Nephron (organoid): Measurements from ENCODE around the gene CHMP3.
"Not testable (repeated sequence)": the region's sequence is repeated elsewhere in the genome, so short reads cannot be mapped to it uniquely, and the experiment has no call there.

Experiments
- H3K27ac Mint-ChIP-seq, 3 experiments: 2 replicates each; pipeline ENCODE4 v1.8.0; 2020; ENCODE audit warnings: mixed read lengths in 3 of 3, mild to moderate bottlenecking in 2 of 3, moderate library complexity in 1 of 3
- H3K27me3 Mint-ChIP-seq: 2 replicates; pipeline ENCODE4 v1.8.0; 2021; ENCODE audit warnings: low read depth, mild to moderate bottlenecking, moderate library complexity, mixed read lengths
- H3K36me3 Mint-ChIP-seq: 2 replicates; pipeline ENCODE4 v1.8.0; 2020; ENCODE audit warnings: low read depth, mixed read lengths
- H3K4me1 Mint-ChIP-seq: 2 replicates; pipeline ENCODE4 v1.8.0; 2020; ENCODE audit warnings: mixed read lengths
- H3K4me3 Mint-ChIP-seq, 3 experiments: 2 replicates each; pipeline ENCODE4 v1.8.0; 2020; ENCODE audit warnings: mild to moderate bottlenecking in 3 of 3, mixed read lengths in 3 of 3, moderate library complexity in 2 of 3
- H3K9me3 Mint-ChIP-seq: 2 replicates; pipeline ENCODE4 v1.8.0; 2020; ENCODE audit warnings: mixed read lengths
- TF ChIP-seq, protein P1 (sequence below), 3 experiments: fragments of 200-600 bp; sonication (generic); IDR thresholded peaks; one replicate each; pipeline ENCODE4 v1.5.0; 2021; ENCODE audit warnings: antibody characterized with exemption in 3 of 3; ENCODE audit not compliant: unreplicated experiment in 3 of 3

CHMP3 gene

DNA sequence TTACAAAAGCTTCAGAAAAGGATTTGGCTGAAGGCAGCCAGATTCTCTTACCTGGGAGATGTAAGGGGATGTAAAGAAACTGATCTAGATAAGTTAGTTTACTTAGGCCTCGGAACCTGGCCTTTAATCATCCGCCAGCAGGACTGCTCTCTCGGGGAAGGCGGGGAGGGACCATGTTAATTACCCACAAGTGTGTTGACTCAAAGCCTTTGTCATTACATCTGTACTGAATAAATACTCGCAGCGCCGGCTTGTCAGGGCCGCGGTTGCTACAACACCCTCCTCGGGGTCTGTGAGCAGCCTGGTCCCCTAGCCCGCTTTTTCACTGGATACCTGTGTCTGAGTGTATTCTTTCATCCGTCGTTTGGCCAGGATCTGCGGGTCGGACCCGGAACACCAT lies 6.7 kb downstream of the CHMP3 start:
- Mint-ChIP-seq H3K36me3 (peaks cover 45% of the 10 kb centered on the region), H3K4me1 (peaks cover 4% of the 10 kb centered on the region), H3K27me3 (no peaks in the 10 kb centered on the region), H3K4me3 (no peak overlapping the region), H3K27ac (no peak overlapping the region), H3K9me3 (peaks cover 25% of the 10 kb centered on the region)
- TF ChIP-seq, protein P1, sequence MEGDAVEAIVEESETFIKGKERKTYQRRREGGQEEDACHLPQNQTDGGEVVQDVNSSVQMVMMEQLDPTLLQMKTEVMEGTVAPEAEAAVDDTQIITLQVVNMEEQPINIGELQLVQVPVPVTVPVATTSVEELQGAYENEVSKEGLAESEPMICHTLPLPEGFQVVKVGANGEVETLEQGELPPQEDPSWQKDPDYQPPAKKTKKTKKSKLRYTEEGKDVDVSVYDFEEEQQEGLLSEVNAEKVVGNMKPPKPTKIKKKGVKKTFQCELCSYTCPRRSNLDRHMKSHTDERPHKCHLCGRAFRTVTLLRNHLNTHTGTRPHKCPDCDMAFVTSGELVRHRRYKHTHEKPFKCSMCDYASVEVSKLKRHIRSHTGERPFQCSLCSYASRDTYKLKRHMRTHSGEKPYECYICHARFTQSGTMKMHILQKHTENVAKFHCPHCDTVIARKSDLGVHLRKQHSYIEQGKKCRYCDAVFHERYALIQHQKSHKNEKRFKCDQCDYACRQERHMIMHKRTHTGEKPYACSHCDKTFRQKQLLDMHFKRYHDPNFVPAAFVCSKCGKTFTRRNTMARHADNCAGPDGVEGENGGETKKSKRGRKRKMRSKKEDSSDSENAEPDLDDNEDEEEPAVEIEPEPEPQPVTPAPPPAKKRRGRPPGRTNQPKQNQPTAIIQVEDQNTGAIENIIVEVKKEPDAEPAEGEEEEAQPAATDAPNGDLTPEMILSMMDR (IDR thresholded peaks at IDR 0.05; ENCODE audit: unreplicated experiment in 3 of 3) = no peak

DNA sequence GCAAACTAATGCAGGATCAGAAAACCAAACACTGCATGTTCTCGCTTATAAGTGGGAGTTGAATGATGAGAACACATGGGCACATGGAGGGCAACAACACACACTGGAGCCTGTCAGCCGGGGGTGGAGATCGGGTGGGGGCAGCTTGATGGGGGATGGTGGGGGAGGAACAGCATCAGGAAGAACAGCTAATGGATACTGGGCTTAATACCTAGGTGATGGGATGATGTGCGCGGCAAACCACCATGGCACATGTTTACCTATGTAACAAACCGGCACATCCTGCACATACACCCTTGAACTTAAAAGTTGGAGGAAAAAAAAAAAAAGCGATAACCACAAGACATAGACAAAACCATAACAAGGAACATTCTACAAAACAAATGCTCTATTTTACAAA lies 10.4 kb downstream of the CHMP3 start:
- H3K9me3 Mint-ChIP-seq = peaks cover 31% of the 10 kb centered on the region
- H3K4me1 Mint-ChIP-seq = no peaks in the 10 kb centered on the region
- no peaks in the 10 kb centered on the region for H3K27me3 Mint-ChIP-seq
- H3K4me3 Mint-ChIP-seq = no peak overlapping the region
- H3K27ac Mint-ChIP-seq = no peak overlapping the region
- peaks cover 67% of the 10 kb centered on the region for H3K36me3 Mint-ChIP-seq
- TF ChIP-seq, protein P1 (IDR thresholded peaks at IDR 0.05; ENCODE audit: unreplicated experiment in 3 of 3) = no peak

DNA sequence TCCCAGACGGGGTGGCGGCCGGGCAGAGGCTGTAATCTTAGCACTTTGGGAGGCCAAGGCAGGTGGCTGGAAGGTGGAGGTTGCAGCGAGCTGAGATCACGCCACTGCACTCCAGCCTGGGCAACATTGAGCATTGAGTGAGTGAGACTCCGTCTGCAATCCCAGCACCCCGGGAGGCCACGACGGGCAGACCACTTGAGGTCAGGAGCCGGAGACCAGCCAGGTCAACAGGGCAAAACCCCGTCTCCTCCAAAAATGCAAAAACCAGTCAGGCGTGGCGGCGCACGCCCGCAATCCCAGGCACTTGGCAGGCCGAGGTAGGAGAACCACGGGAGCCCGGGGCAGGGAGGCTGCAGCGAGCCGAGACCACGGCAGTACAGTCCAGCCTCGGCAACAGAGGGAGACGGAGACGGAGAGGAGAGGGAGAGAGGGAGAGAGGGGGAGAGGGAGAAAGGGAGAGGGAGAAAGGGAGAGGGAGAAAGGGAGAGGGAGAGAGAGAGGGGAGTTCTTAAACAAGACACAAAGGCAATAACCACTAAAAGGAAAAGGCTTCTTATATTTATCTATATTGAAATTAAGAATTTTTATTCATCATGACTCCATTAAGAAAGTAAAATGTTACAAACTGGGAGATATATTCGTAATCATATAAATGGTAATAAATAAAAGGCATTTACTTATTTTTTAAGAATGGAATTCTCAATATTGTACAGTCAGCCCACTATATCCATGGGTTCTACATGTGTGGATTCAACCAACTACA lies 13.1 kb downstream of the CHMP3 start:
- H3K4me3 Mint-ChIP-seq, H3K27ac Mint-ChIP-seq, H3K4me1 Mint-ChIP-seq, H3K27me3 Mint-ChIP-seq: not testable (repeated sequence)
- Mint-ChIP-seq H3K9me3 (peaks cover 46% of the 10 kb centered on the region), H3K36me3 (peaks cover 86% of the 10 kb centered on the region)

DNA sequence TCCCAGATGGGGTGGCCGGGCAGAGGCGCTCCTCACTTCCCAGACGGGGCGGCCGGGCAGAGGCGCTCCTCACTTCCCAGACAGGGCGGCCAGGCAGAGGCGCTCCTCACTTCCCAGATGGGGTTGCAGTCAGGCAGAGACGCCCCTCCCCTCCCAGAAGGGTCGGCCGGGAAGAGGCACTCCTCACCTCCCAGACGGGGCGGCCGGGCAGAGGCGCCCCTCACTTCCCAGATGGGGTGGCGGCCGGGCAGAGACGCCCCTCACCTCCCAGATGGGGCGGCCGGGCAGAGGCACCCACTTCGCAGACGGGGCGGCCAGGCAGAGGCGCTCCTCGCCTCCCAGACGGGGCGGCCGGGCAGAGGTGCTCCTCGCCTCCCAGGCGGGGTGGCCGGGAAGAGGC lies 13.8 kb downstream of the CHMP3 start:
- H3K4me1 Mint-ChIP-seq, H3K27me3 Mint-ChIP-seq, H3K4me3 Mint-ChIP-seq, H3K27ac Mint-ChIP-seq: not testable (repeated sequence)
- Mint-ChIP-seq H3K9me3 (peaks cover 44% of the 10 kb centered on the region), H3K36me3 (peaks cover 82% of the 10 kb centered on the region)

DNA sequence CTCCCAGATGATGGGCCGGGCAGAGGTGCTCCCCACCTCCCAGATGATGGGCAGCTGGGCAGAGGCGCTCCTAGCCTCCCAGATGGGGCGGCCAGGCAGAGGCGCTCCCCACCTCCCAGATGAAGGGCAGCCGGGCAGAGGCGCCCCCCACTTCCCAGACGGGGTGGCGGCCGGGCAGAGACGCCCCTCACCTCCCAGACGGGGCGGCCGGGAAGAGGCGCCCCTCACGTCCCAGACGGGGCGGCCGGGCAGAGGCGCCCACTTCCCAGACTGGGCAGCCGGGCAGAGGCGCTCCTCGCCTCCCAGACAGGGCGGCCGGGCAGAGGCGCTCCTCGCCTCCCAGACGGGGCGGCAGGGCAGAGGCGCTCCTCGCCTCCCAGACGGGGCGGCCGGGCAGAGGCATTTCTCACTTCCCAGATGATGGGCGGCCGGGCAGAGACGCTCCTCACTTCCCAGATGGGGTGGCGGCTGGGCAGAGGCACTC lies 14.3 kb downstream of the CHMP3 start:
- H3K4me3 Mint-ChIP-seq, H3K27me3 Mint-ChIP-seq, H3K27ac Mint-ChIP-seq, H3K4me1 Mint-ChIP-seq: not testable (repeated sequence)
- H3K36me3 Mint-ChIP-seq = peaks cover 84% of the 10 kb centered on the region
- peaks cover 48% of the 10 kb centered on the region for H3K9me3 Mint-ChIP-seq

DNA sequence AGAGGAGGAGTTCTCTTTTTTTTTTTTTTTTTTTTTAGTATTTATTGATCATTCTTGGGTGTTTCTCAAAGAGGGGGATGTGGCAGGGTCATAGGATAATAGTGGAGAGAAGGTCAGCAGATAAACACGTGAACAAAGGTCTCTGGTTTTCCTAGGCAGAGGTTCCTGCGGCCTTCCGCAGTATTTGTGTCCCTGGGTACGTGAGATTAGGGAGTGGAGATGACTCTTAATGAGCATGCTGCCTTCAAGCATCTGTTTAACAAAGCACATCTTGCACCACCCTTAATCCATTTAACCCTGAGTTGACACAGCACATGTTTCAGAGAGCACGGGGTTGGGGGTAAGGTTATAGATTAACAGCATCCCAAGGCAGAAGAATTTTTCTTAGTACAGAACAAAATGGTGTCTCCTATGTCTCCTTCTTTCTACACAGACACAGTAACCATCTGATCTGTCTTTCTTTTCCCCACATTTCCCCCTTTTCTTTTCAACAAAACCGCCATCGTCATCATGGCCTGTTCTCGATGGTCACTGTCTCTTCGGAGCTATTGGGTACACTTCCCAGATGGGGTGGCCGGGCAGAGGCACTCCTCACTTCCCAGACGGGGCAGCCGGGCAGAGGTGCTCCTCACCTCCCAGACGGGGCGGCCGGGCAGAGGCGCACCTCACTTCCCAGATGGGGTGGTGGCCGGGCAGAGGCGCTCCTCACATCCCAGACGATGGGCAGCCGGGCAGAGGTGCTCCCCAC lies 14.9 kb downstream of the CHMP3 start:
- Mint-ChIP-seq H3K9me3 (peaks cover 47% of the 10 kb centered on the region), H3K36me3 (peaks cover 84% of the 10 kb centered on the region)
- not testable (repeated sequence) for H3K4me3 Mint-ChIP-seq, H3K4me1 Mint-ChIP-seq, H3K27ac Mint-ChIP-seq, H3K27me3 Mint-ChIP-seq

DNA sequence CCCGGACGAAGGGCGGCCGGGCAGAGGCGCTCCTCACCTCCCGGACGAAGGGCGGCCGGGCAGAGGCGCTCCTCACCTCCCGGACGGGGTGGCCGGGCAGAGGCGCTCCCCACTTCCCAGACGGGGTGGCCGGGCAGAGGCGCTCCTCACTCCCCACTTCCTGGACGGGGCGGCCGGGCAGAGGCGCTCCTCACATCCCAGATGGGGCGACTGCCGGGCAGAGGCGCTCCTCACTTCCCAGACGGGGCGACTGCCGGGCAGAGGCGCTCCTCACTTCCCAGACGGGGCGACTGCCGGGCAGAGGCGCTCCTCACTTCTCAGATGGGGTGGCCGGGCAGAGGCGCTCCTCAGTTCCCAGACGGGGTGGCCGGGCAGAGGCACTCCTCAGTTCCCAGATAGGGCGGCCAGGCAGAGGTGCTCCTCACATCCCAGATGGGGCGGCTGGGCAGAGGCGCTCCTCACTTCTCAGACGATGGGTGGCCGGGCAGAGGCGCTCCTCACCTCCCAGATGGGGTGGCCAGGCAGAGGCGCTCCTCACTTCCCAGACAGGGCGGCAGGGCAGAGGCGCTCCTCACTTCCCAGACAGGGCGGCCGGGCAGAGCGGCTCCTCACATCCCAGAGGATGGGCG lies 17.8 kb downstream of the CHMP3 start:
- H3K9me3 Mint-ChIP-seq = peaks cover 34% of the 10 kb centered on the region
- H3K4me3 Mint-ChIP-seq, H3K27me3 Mint-ChIP-seq, H3K27ac Mint-ChIP-seq: not testable (repeated sequence)
- peaks cover 80% of the 10 kb centered on the region for H3K36me3 Mint-ChIP-seq
- H3K4me1 Mint-ChIP-seq = peaks cover 13% of the 10 kb centered on the region

DNA sequence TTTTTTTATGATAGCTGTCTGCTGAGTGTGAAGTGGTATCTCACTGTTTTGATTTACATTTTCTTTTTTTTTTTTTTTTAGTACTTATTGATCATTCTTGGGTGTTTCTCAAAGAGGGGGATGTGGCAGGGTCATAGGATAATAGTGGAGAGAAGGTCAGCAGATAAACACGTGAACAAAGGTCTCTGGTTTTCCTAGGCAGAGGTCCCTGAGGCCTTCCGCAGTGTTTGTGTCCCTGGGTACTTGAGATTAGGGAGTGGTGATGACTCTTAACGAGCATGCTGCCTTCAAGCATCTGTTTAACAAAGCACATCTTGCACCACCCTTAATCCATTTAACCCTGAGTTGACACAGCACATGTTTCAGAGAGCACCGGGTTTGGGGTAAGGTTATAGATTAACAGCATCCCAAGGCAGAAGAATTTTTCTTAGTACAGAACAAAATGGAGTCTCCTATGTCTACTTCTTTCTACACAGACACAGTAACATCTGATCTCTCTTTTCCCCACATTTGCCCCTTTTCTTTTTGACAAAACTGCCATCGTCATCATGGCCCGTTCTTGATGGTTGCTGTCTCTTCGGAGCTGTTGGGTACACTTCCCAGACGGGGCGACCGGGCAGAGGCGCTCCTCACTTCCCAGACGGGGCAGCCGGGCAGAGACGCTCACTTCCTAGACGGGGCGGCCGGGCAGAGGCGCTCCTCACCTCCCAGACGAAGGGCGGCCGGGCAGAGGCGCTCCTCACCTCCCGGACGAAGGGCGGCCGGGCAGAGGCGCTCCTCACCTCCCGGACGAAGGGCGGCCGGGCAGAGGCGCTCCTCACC lies 18.8 kb downstream of the CHMP3 start:
- not testable (repeated sequence) for H3K27me3 Mint-ChIP-seq, H3K27ac Mint-ChIP-seq, H3K4me3 Mint-ChIP-seq
- Mint-ChIP-seq H3K4me1 (peaks cover 13% of the 10 kb centered on the region), H3K36me3 (peaks cover 81% of the 10 kb centered on the region), H3K9me3 (peaks cover 40% of the 10 kb centered on the region)
